K562 (cell line): ENCODE measurements around the gene MRPS31. TPM values are rescaled to one million over a fixed set of nuclear protein-coding genes. Genes with fewer than 3 reads are reported as not detected.

ENCODE experiments used
- ATAC-seq: fragments of 200-7000 bp; cut with Tn5 transposase; 3 replicates; pipeline ENCODE4 v1.9.1; 2020; ENCODE audit warnings: moderate library complexity
- BruUV-seq: library from RNA; stranded (reverse); fragments of 400-500 nt; replicated peaks from 2 replicates; lab custom pipeline; 2021; lab: Mats Ljungman, UMichigan
- CTCF ChIA-PET: fragments of 300-600 bp; formaldehyde crosslinking; extraction: SDS; loops from one replicate; lab custom pipeline; 2021; ENCODE audit warnings: low intra/inter-chr PET ratio; lab: Yijun Ruan, JAX
- POLR2A ChIA-PET: fragments of 300-600, 350-650 bp; sonication (Branson Sonifier 250); formaldehyde crosslinking; extraction: SDS; loops from one replicate; lab custom pipeline; 2021; ENCODE audit warnings: antibody characterized with exemption, inconsistent platforms; lab: Yijun Ruan, JAX
- DNase-seq, 4 experiments: peaks; one replicate each; pipeline versions ENCODE4 v3.0.0 to v3.0.0-alpha.2; 2011 to 2018; ENCODE audit warnings: low spot score in 3 of 4, mixed read lengths in 3 of 4; ENCODE audit errors: extremely low read depth in 1 of 4
- FAIRE-seq: peaks from 2 replicates; lab custom pipeline; 2011; peaks lifted over from hg19 to GRCh38; lab: Jason Lieb, UNC
- H2AFZ ChIP-seq: 2 replicates; pipeline ENCODE4 v1.6.0; 2011; ENCODE audit warnings: low read depth, low read length, control low read depth, inconsistent platforms
- H3K27ac ChIP-seq: fragments of 200-600 bp; 3 replicates; pipeline ENCODE4 v1.8.0; 2011; ENCODE audit warnings: low read depth, mild to moderate bottlenecking, control low read depth, inconsistent platforms, low read length, moderate library complexity, mixed read lengths; ENCODE audit errors: extremely low read depth
- H3K27me3 ChIP-seq, 2 experiments: fragments of 300-600 bp in 1 of 2; 2 replicates in 1 of 2; 3 replicates in 1 of 2; pipeline versions ENCODE4 v1.6.0 to v1.8.0; 2011; ENCODE audit warnings: inconsistent platforms in 2 of 2, low read length in 2 of 2, mild to moderate bottlenecking in 1 of 2, mixed read lengths in 1 of 2, moderate library complexity in 1 of 2; ENCODE audit not compliant: control insufficient read depth in 2 of 2, insufficient read depth in 2 of 2
- H3K36me3 ChIP-seq: fragments of 300-600 bp; 3 replicates; pipeline ENCODE4 v1.8.0; 2011; ENCODE audit warnings: mild to moderate bottlenecking, low read length, inconsistent platforms; ENCODE audit not compliant: control insufficient read depth, insufficient read depth
- H3K4me1 ChIP-seq, 2 experiments: fragments of 200-600 bp in 1 of 2; replicated peaks in 1 of 2; 2 replicates in 1 of 2; 3 replicates in 1 of 2; pipeline versions ENCODE4 v1.5.1 to v1.8.0; 2011; ENCODE audit warnings: inconsistent platforms in 2 of 2, low read length in 2 of 2, mild to moderate bottlenecking in 1 of 2, mixed read lengths in 1 of 2, moderate library complexity in 1 of 2; ENCODE audit not compliant: control insufficient read depth in 2 of 2, insufficient read depth in 2 of 2
- H3K4me2 ChIP-seq: 2 replicates; pipeline ENCODE4 v1.6.1; 2011; ENCODE audit warnings: low read length, control low read depth, inconsistent platforms, mixed read lengths; ENCODE audit not compliant: insufficient read depth
- H3K4me3 ChIP-seq: fragments of 200-600 bp; sonication (generic), shearing (Covaris generic); 2 replicates; pipeline ENCODE4 v1.5.1; 2016; ENCODE audit warnings: control low read depth, inconsistent platforms
- H3K79me2 ChIP-seq: fragments of 200-600 bp; 3 replicates; pipeline ENCODE4 v1.8.0; 2011; ENCODE audit warnings: low read length, inconsistent platforms; ENCODE audit not compliant: control insufficient read depth, insufficient read depth
- H3K9ac ChIP-seq, 2 experiments: 2 replicates each; pipeline versions ENCODE4 v1.6.0 to v1.6.1; 2011; ENCODE audit warnings: low read depth in 2 of 2, low read length in 2 of 2, control low read depth in 1 of 2, inconsistent platforms in 1 of 2, mild to moderate bottlenecking in 1 of 2, mixed read lengths in 1 of 2; ENCODE audit not compliant: insufficient read depth in 1 of 2
- H3K9me1 ChIP-seq: one replicate; pipeline ENCODE4 v1.6.0; 2011; ENCODE audit warnings: inconsistent platforms, mild to moderate bottlenecking, low read length, moderate library complexity; ENCODE audit not compliant: control insufficient read depth, insufficient read depth
- H3K9me3 ChIP-seq: replicated peaks from 2 replicates; pipeline ENCODE4 v1.5.1; 2011; ENCODE audit warnings: low read depth, low read length, inconsistent platforms; ENCODE audit not compliant: control insufficient read depth, insufficient read depth
- H4K20me1 ChIP-seq: replicated peaks from 2 replicates; pipeline ENCODE4 v1.6.1; 2011; ENCODE audit warnings: low read length, inconsistent platforms, mixed read lengths; ENCODE audit not compliant: control insufficient read depth, insufficient read depth
- ATF1 ChIP-seq, 2 experiments: fragments of 450-650 bp in 1 of 2; IDR thresholded peaks; 2 replicates each; pipeline ENCODE4 v1.6.1; 2016; ENCODE audit warnings: missing compliant biosample characterization in 1 of 2, missing genetic modification characterization in 1 of 2
- DPF2 ChIP-seq: fragments of 450-650 bp; IDR thresholded peaks from 2 replicates; pipeline ENCODE4 v1.6.1; 2016
- EP300 ChIP-seq: IDR thresholded peaks from 2 replicates; pipeline ENCODE4 v1.6.1; 2012; ENCODE audit warnings: low read length, improper control_type of control experiment
- ERF ChIP-seq: fragments of 450-650 bp; formaldehyde crosslinking; IDR thresholded peaks from 2 replicates; pipeline ENCODE4 v1.4.0; 2020; ENCODE audit warnings: mild to moderate bottlenecking, mixed read lengths
- ETV6 ChIP-seq, 3 experiments: fragments of 150-350 bp in 1 of 3; sonication (generic) in 1 of 3; formaldehyde crosslinking in 1 of 3; IDR thresholded peaks; 2 replicates each; pipeline versions ENCODE4 v1.6.1 to v1.8.0; 2014 to 2022; ENCODE audit warnings: borderline replicate concordance in 2 of 3, low read depth in 2 of 3, antibody characterized with exemption in 1 of 3, low read length in 1 of 3, mild to moderate bottlenecking in 1 of 3, missing genetic modification reagents in 1 of 3
- GATA2 ChIP-seq: sonication (generic); formaldehyde crosslinking; IDR thresholded peaks from 2 replicates; pipeline ENCODE4 v1.4.0; 2020; ENCODE audit warnings: mild to moderate bottlenecking, missing genetic modification reagents
- JUN ChIP-seq, 2 experiments: sonication (generic) in 1 of 2; formaldehyde crosslinking in 1 of 2; IDR thresholded peaks; 2 replicates each; pipeline versions ENCODE4 v1.6.1 to v1.8.0; 2012 to 2022; ENCODE audit warnings: borderline replicate concordance in 2 of 2, mild to moderate bottlenecking in 2 of 2, improper control_type of control experiment in 1 of 2, low read depth in 1 of 2, low read length in 1 of 2, missing genetic modification reagents in 1 of 2
- JUNB ChIP-seq: fragments of 450-650 bp; formaldehyde crosslinking; conservative IDR thresholded peaks from 2 replicates; pipeline ENCODE4 v1.4.0; 2020; ENCODE audit warnings: mild to moderate bottlenecking
- OTX1 ChIP-seq: fragments of 450-650 bp; formaldehyde crosslinking; IDR thresholded peaks from 2 replicates; pipeline ENCODE4 v1.4.0; 2022; ENCODE audit warnings: mild to moderate bottlenecking
- RNF219 ChIP-seq: fragments of 250-450 bp; sonication (Bioruptor Pico); IDR thresholded peaks from 2 replicates; pipeline ENCODE4 v1.5.0; 2022; ENCODE audit warnings: mild to moderate bottlenecking
- SPI1 ChIP-seq: IDR thresholded peaks from 2 replicates; pipeline ENCODE4 v1.6.1; 2011; ENCODE audit warnings: low read depth, low read length, control low read depth, borderline replicate concordance
- TEAD1 ChIP-seq, 2 experiments: fragments of 450-650 bp in 1 of 2; sonication (generic) in 1 of 2; formaldehyde crosslinking; IDR thresholded peaks; 2 replicates each; pipeline versions ENCODE4 v1.4.0 to v1.8.0; 2020 to 2022; ENCODE audit warnings: mild to moderate bottlenecking in 2 of 2, missing genetic modification reagents in 1 of 2
- ZBTB26 ChIP-seq: fragments of 450-650 bp; formaldehyde crosslinking; IDR thresholded peaks from 2 replicates; pipeline ENCODE4 v1.4.0; 2022; ENCODE audit warnings: missing genetic modification characterization
- ZNF12 ChIP-seq: sonication (generic); formaldehyde crosslinking; IDR thresholded peaks from 2 replicates; pipeline ENCODE4 v1.4.0; 2020; ENCODE audit warnings: mild to moderate bottlenecking, missing genetic modification reagents
- WGBS: fragments of 100-300 bp; shearing (Covaris generic); methylation state at CpG from one replicate; pipeline ENCODE4 v1.1.6; 2016; ENCODE audit warnings: low coverage, mixed read lengths; ENCODE audit not compliant: insufficient coverage; ENCODE audit errors: missing lambda C conversion rate; 5-methylcytosine and 5-hydroxymethylcytosine counted together
- in situ Hi-C: fragments of 300-500 bp; cut with MboI; formaldehyde crosslinking; loops from 4 replicates; pipeline ENCODE4 v1.15.0; 2018; ENCODE audit warnings: inconsistent platforms, mixed read lengths
- intact Hi-C: fragments of 100-400 bp; cut with micrococcal nuclease; formaldehyde crosslinking; loops from 2 replicates; pipeline ENCODE4 v1.14.2; 2022
- polyA plus RNA-seq, 8 experiments: library from polyadenylated mRNA; depleted of rRNA in 4 of 8; stranded (reverse) in 5 of 8; unstranded in 3 of 8; fragments of >200 nt; fragmentation: Nextera tagmentation in 2 of 8; fragmentation: Illumina TruSeq in 1 of 8; extraction: Ambion mirVana in 2 of 8; extraction: Trizol in 1 of 8; gene quantifications; 2 replicates each; pipeline versions ENCODE4 v1.2.1 to v1.2.3, GENCODE V29; 2011 to 2014; ENCODE audit warnings: inconsistent platforms in 1 of 8, missing spikeins in 1 of 8
- total RNA-seq, 7 experiments: library from RNA; depleted of rRNA in 6 of 7; stranded (reverse); fragments of >200 nt in 6 of 7; fragmentation: Illumina TruSeq in 2 of 7; extraction: Trizol in 2 of 7; gene quantifications; 2 replicates each; pipeline versions ENCODE4 v1.2.1 to v1.2.3, GENCODE V29; 2011 to 2021; ENCODE audit warnings: low replicate concordance in 1 of 7

Gene MRPS31
- total and polyA plus RNA-seq, 9 of the 15 experiments (the other 6 are each of a cell fraction or from before 2014, with no cell fraction given) = 20.3 to 57.8 (median 37.1) TPM

- Histone ChIP-seq H3K9me3 (no peaks in the 10 kb centered on the region), H3K4me1 (peaks cover 7 to 8% of the 10 kb centered on the region in 2 experiments; a peak in 4 of 5 replicates), H3K36me3 (no peaks in the 10 kb centered on the region), H3K79me2 (no peaks in the 10 kb centered on the region), H3K27me3 (no peaks in the 10 kb centered on the region), H3K27ac (peak overlapping the region; percentile 39; the same call in 2 of the 3 replicates), H3K4me3 (no peak overlapping the region), H3K4me2 (peak overlapping the region; percentile 56), H4K20me1 (no peaks in the 10 kb centered on the region), H3K9me1 (no peaks in the 10 kb centered on the region), H3K9ac (peak overlapping the region in 1 of 2 experiments; percentile 17; a peak in 1 of 4 replicates), H2AFZ (peak overlapping the region; percentile 90)
- FAIRE-seq (peak; percentile 72), ATAC-seq (peak; percentile 39), DNase-seq (peak in 2 of 4 experiments; percentile 14 to 32)
- in situ Hi-C loops = loop anchor here (25.0 kb wide), 1 partner anchor 286 kb away; the partner anchor contains the start of gene WBP4
- POLR2A ChIA-PET = interaction anchor here (0.6 to 1.2 kb wide), 2 partner anchors 13 to 63 kb away, joined by 3 to 4 read pairs; partner anchors contain the start of gene SLC25A15
- CTCF ChIA-PET = interaction anchor here (1.4 kb wide), 1 partner anchor 216 kb away, joined by 4 read pairs; no protein-coding TSS in a partner anchor
- WGBS = 9% methylated on average over 4 of the region's 7 CpGs
- BruUV-seq = no TSS peak
- intact Hi-C loops = loop anchor here (2.0 to 5.0 kb wide), 3 partner anchors 79 to 708 kb away; partner anchors contain the start of gene FOXO1
- TF ChIP-seq SPI1 (peak; percentile 94), RNF219 (no peak), ZNF12 (CRISPR knock-in tag) (no peak), ATF1 (CRISPR knock-in tag; IDR thresholded peaks at IDR 0.05) (no peak), ATF1 (tag; IDR thresholded peaks at IDR 0.05) (0 out of 2 replicates have a peak, but pooled peaks have one; percentile 17), TEAD1 (CRISPR knock-in tag; IDR thresholded peaks at IDR 0.05) (no peak), GATA2 (peak; percentile 33; the same call in 1 of the 2 replicates), OTX1 (CRISPR knock-in tag) (no peak), ZBTB26 (CRISPR knock-in tag) (no peak), ERF (CRISPR knock-in tag) (no peak), DPF2 (0 out of 2 replicates have a peak, but pooled peaks have one; percentile 30), JUNB (CRISPR knock-in tag) (peak; percentile 46; the same call in 1 of the 2 replicates), EP300 (no peak), JUN (IDR thresholded peaks at IDR 0.05; ENCODE audit: borderline replicate concordance, low read depth, low read length) (peak; percentile 43; the same call in 1 of the 2 replicates), JUN (CRISPR knock-in tag; IDR thresholded peaks at IDR 0.05; ENCODE audit: borderline replicate concordance) (no peak), ETV6 (IDR thresholded peaks at IDR 0.05; ENCODE audit: borderline replicate concordance in 1 of 2, low read depth in 2 of 2, low read length in 1 of 2) (0 out of 4 replicates have a peak, but pooled peaks of 1 of the 2 experiments have one; percentile 25), ETV6 (CRISPR knock-in tag; IDR thresholded peaks at IDR 0.05; ENCODE audit: borderline replicate concordance) (no peak)
Observed at GRCh38 chr13:40776681-40777165, 5.7 kb upstream of the MRPS31 start.
